Erythroblast (primary cell): ENCODE measurements around the gene CD8B2.
"Not testable (repeated sequence)": the region's sequence is repeated elsewhere in the genome, so short reads cannot be mapped to it uniquely, and the experiment has no call there.

Experiments used
- GATA1 ChIP-seq: IDR thresholded peaks from 2 replicates; pipeline ENCODE4 v1.6.1; 2011; ENCODE audit warnings: low read depth, mild to moderate bottlenecking, control low read depth, low read length, moderate library complexity
- POLR2A ChIP-seq: IDR thresholded peaks from 2 replicates; pipeline ENCODE4 v1.6.1; 2011; ENCODE audit warnings: mild to moderate bottlenecking, low read length

GRCh38 chr2:106508660-106509373, 21.7 kb downstream of the CD8B2 start:
- TF ChIP-seq POLR2A, GATA1: not testable (repeated sequence)
